Epithelial cell of proximal tubule (primary cell): ENCODE data around the gene CTSZ. TPM values are rescaled to one million over a fixed set of nuclear protein-coding genes. Genes with fewer than 3 reads are reported as not detected.
"Not testable (repeated sequence)": the region's sequence is repeated elsewhere in the genome, so short reads cannot be mapped to it uniquely, and the experiment has no call there.

Source experiments
- DNase-seq: peaks from one replicate; pipeline ENCODE4 v3.0.0-alpha.2; 2011; ENCODE audit warnings: low read depth
- H3K4me3 ChIP-seq: 2 replicates; pipeline ENCODE4 v1.5.1; 2011; ENCODE audit warnings: low read depth, mild to moderate bottlenecking, low read length
- CTCF ChIP-seq: conservative IDR thresholded peaks from 2 replicates; pipeline ENCODE4 v1.5.1; 2012; ENCODE audit warnings: low read depth, mild to moderate bottlenecking, low read length
- total RNA-seq: library from RNA; depleted of rRNA; stranded (reverse); fragments of >200 nt; gene quantifications from 2 replicates; pipeline ENCODE4 v1.2.3, GENCODE V29; 2015

The CTSZ gene
- total RNA-seq, 1 donor from 2014 or later: 98.1 TPM

DNA sequence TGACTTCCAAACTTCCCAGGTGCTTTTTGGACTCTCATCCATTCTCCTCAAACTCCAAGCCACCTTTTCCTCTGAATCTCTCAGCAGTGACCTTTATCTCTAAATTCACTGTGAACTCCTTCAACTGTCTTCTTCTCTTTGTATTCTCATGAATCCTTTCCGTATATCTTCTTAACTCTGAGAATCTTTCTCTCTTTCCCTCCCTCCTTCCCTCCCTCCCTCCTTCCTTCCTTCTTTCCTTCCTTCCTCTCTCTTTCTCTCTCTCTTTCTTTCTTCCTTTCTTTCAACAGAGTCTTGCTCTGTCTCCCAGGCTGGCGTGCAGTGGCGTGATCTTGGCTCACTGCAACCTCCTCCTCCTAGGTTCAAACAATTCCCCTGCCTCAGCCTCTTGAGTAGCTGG is 39.8 kb upstream of the CTSZ start:
- TF ChIP-seq CTCF: no peak
- no peak overlapping the region for H3K4me3 ChIP-seq
- DNase-seq: no peak

- no peak for DNase-seq
- no peak for TF ChIP-seq CTCF
- no peak overlapping the region for H3K4me3 ChIP-seq
Measured at GRCh38 chr20:59044796-59045195, 37.7 kb upstream of the CTSZ start.

DNA sequence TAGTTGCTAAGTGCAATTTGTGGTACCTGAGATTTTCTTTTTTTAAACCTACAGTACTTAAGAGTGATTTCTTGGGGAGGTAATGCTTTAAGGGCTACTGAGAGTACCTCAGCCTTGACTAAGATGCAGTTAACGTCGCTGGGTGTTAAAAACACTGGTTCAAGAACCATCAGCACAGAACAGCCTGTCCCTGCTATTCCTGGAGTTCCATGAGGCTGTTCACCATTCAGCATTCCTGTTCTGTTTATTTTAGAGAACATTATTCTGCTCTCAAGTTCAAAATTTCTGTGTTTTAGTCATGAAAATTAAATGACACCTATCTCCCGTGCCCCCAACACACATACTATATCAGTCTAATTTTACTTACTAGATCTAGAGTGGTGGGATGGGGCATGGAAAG is 37.2 kb upstream of the CTSZ start:
- no peak overlapping the region for H3K4me3 ChIP-seq
- no peak for TF ChIP-seq CTCF
- DNase-seq: no peak

DNA sequence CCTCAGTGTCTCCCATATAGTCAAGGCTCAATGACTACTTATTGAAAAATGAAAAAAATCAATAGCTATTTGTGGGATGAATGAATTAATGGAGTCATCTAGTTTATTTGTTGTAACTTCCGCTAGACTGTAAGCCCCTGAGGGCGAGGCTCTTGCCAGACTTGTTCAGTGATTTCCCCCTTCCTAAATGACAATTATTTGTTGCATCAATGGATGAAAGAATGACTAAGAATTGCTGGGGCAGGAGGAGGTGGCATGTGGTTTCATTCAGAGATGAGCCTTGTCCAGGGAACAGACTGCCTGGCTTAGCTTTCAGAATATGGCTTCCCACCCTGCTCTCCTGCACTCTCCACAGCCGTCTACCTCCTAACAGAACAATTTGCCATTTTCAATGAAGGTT is 36.6 kb upstream of the CTSZ start:
- H3K4me3 ChIP-seq: no peak overlapping the region
- TF ChIP-seq CTCF: no peak
- no peak for DNase-seq

- DNase-seq: no peak
- H3K4me3 ChIP-seq: peak overlapping the region; percentile 78
- no peak for TF ChIP-seq CTCF
Measured at GRCh38 chr20:59042796-59043631, 36.0 kb upstream of the CTSZ start.

GRCh38 chr20:59042151-59042795 is 35.2 kb upstream of the CTSZ start, which contains the start of gene PRELID3B:
PRELID3B (minus strand) TSS chr20:59042786; CDS start chr20:59042730, 56 bp downstream.
- H3K4me3 ChIP-seq: peak within 1 kb of the TSS; percentile 78
- no peak for TF ChIP-seq CTCF
- no peak for DNase-seq

DNA sequence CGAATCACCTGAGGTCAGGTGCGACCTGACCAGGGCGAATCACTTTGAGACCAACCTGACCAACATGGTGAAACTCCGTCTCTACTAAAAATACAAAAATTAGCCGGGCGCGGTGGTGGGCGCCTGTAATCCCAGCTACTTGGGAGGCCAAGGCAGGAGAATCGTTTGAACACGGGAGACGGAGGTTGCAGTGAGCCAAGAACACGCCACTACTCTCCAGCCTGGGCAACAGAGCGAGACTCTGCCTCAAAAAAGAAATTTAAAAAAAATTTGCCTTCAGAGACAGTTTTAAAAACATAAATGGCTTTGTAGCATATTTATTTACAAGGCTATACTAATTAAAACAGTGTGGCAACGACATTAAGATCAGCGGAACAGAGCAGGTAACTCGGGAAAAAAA is 34.4 kb upstream of the CTSZ start:
- not testable (repeated sequence) for DNase-seq
- H3K4me3 ChIP-seq: peak overlapping the region; percentile 78
